Stimulated activated CD4-positive, alpha-beta T cell treated with anti-CD3 and anti-CD28 coated beads, Interleukin-15, amount 100 ng/mL, for 24 hours (primary cell): ENCODE data around the gene CBARP.

Source experiments
- DNase-seq: peaks from one replicate; pipeline ENCODE4 v3.0.0-alpha.2; 2020

Gene CBARP

DNA sequence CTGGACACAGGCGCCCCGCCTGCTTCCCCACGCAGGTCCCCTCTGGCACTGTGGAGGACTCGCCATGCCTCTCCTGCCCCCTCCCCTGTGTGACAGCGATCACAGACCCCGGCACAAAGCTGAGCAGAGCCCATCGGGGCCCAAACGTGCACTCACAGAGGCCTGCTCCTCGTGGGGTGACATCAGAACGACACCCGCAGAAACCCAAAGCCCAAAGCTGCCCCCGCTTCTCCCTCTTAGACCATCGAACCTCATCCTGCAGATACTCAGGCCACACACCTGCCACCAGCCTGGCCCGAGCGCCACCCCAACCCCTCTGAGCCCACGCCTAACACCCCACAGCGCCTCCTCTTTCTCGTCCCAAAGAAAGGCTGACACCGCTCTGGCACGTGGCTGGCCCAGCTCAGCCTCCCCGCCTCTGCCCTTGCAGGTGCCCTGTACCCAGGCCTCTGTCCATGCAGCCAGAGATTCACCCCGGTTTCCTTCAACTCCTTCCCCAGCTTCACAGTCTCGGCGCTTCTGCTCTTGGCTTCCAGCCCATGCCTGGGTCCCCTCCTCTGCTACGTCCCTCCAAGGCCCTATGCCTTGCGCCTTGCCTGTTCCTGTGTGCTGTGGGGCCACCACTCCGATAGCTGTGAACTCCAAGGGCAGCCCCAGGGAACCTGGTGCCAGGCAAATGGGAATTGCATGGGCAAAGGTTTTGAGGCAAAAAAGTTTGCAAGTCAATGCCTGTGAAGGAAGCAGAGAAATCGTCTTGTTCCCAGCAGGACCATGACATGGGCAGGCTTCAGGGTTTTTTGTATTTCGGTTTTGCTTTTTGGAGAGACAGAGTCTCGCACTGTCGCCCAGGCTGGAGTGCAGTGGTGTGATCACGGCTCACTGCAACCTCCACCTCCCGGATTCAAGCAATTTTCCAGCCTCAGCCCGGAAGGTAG lies 831 bp upstream of the CBARP start:
- no peak for DNase-seq

GRCh38 chr19:1237027-1237659 lies 662 bp downstream of the CBARP start:
- no peak for DNase-seq

GRCh38 chr19:1236576-1236975 lies 1.2 kb downstream of the CBARP start:
- DNase-seq = no peak

- DNase-seq = no peak
These were observed 1.9 kb downstream of the CBARP start for GRCh38 chr19:1235625-1236538.

DNA sequence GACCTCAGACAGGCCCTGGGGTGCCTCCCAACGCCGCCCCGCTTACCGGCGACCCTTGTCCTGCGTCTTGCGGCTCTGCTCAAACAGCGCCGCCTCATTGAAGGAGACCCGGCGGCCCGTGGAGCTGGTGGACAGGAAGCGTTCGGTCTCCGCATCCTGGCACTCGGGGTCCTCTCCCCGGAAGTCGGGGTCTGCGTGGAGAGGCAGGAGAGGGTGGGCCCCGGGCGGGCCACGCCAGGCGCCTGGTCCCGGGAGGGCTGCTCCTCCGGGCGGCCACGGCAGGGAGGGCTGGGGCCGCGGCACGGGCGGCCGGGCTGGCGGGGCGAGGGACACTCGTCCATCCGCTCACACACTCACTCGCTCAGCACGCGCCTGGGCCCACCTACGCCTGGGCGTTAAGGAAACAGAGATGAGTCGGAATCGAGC lies 2.8 kb downstream of the CBARP start:
- DNase-seq = no peak

- DNase-seq = no peak
These were observed 3.5 kb downstream of the CBARP start for GRCh38 chr19:1234051-1234954.

GRCh38 chr19:1233115-1233667 lies 4.6 kb downstream of the CBARP start:
- DNase-seq = no peak

- no peak for DNase-seq
These were observed 5.1 kb downstream of the CBARP start for GRCh38 chr19:1232652-1233072.

- no peak for DNase-seq
These were observed 5.8 kb downstream of the CBARP start for GRCh38 chr19:1231729-1232637.

GRCh38 chr19:1230783-1231489 lies 6.9 kb downstream of the CBARP start:
- DNase-seq = no peak

GRCh38 chr19:1229924-1230782 lies 7.7 kb downstream of the CBARP start:
- DNase-seq = no peak

- DNase-seq = no peak
These were observed 8.5 kb downstream of the CBARP start for GRCh38 chr19:1229056-1229923.

DNA sequence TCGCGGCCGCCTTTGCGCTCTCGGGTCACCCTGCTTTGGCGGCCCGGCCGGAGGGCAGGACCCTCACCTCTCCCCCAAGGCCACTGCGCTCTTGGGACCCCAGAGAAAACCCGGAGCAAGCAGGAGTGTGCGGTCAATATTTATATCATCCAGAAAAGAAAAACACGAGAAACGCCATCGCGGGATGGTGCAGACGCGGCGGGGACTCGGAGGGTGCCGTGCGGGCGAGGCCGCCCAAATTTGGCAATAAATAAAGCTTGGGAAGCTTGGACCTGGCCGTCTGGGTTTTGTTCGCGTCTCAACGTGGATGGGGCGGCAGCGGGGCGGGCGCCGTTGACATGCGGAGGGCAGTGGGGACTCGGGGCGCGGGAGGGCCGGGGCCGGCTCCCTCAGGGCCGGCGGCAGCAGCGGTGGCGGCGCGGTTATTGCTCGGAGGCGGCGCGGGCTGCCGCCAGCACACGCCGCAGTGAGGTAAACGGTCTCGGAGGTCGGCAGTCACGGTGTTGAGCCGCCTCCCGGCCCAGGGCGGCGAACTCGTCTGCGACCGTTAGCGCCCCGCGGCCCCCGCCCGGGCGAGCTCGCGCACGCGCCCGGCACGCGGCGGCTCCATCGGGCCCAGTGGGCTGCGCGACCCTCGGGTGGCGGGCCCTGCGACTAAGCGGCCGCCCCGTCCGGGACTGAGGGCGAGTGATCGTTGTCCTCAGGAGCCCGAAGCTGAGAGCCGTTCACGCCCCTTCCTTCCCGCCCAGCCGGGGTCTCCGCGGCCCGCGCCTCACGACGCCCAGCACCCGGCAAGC lies 9.4 kb downstream of the CBARP start:
- DNase-seq = no peak

DNA sequence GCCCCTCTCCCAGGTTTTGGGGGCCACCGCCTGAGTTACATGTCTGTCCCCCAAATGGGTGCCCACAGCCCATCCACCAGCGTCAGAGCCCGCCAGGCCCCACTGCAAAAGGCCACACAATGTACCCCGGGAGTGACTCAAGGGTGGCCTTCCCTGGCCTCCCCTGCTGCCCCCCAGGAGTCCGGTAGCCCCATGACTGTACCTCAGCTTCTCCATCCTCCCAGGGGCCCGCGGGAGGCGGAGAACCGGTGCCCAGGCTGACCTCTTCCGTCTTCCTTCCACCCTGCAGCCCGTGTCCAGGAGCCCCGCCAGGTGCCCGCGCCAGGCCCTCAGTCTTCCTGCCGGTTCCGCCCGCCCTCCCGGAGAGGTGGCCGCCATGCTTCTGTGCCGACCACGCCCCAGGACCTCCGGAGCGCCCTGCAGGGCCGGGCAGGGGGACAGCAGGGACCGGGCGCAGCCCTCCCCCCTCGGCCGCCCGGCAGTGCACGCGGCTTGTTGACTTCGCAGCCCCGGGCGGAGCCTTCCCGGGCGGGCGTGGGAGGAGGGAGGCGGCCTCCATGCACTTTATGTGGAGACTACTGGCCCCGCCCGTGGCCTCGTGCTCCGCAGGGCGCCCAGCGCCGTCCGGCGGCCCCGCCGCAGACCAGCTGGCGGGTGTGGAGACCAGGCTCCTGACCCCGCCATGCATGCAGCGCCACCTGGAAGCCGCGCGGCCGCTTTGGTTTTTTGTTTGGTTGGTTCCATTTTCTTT lies 10.3 kb downstream of the CBARP start:
- DNase-seq = no peak

DNA sequence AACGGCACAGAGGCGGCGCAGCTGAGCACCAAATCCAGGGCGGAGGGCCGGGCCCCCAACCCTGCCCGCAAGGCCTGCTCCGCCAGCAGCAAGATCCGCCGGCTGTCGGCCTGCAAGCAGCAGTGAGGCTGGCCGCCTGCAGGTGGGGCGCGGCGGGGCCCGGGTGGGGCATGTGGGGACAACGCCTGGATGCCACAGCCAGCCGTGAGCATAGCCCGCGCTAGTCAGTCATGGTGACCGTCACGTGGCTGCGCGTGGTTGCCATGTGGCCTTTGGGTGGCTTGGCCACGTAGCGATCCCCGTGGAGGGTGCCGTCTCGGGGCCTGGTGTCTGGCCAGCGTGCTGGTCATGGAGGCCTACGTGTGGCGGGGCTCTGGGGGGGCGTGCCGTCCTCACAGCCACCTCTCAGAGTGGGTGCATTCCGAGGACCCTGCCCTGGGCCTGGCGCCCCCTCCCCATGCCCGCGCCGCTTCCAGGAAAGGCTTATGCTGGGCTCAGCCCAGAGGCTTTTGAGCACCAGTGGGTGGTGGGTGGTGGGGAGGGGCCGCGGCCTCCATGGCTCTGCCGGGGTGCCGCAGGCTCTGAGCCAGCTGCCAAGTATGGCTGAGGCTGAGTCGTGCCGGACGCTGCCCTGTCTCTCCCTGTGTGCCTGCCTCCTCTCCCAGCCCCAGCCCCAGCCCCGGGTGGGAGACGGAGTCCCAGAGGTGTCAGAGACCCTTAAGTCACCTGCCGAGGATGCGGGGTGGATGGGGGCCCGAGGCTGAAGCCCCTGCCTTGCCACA lies 11.1 kb downstream of the CBARP start:
- no peak for DNase-seq

DNA sequence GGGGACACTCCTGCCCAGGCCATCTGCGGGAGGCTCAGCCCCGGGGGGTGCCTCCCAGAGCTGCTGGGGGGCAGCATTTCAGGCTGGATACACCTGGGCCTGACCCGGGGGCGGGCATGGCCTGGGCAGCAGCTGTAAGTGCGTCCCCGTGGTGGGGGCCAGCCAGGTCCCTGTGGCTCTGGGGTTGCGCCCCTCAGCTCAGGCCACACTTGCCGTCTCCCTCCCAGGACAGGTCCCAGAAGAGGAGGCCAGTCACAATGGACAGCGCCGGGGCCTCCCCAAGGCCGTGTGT lies 11.6 kb downstream of the CBARP start:
- no peak for DNase-seq
